NCI-H345 (cell line): ENCODE measurements around the gene NOTCH2.

Source experiments
- DNase-seq: peaks from one replicate; lab custom pipeline; 2025; lab: John Stamatoyannopoulos, UW

The NOTCH2 gene

GRCh38 chr1:119943216-119943615 lies 126.2 kb downstream of the NOTCH2 start:
- DNase-seq = no peak

- no peak for DNase-seq
Measured at GRCh38 chr1:119941392-119941791, 128.1 kb downstream of the NOTCH2 start.

- DNase-seq = no peak
Measured at GRCh38 chr1:119940697-119941096, 128.8 kb downstream of the NOTCH2 start.

GRCh38 chr1:119937198-119937597 lies 132.3 kb downstream of the NOTCH2 start:
- DNase-seq = no peak

- no peak for DNase-seq
Measured at GRCh38 chr1:119935915-119936314, 133.5 kb downstream of the NOTCH2 start.

- peak; percentile 20 for DNase-seq
Measured at GRCh38 chr1:119935373-119935772, 134.1 kb downstream of the NOTCH2 start.

GRCh38 chr1:119933397-119933796 lies 136.1 kb downstream of the NOTCH2 start:
- no peak for DNase-seq

GRCh38 chr1:119929643-119930315 lies 139.7 kb downstream of the NOTCH2 start:
- no peak for DNase-seq

GRCh38 chr1:119926553-119926952 lies 142.9 kb downstream of the NOTCH2 start:
- DNase-seq = no peak

GRCh38 chr1:119924948-119925898 lies 144.2 kb downstream of the NOTCH2 start:
- no peak for DNase-seq

- no peak for DNase-seq
Measured at GRCh38 chr1:119920104-119920968, 149.1 kb downstream of the NOTCH2 start.

GRCh38 chr1:119919241-119919640 lies 150.2 kb downstream of the NOTCH2 start:
- DNase-seq = no peak

- DNase-seq = no peak
Measured at GRCh38 chr1:119918301-119918700, 151.2 kb downstream of the NOTCH2 start.

GRCh38 chr1:119917304-119918055 lies 152.0 kb downstream of the NOTCH2 start:
- DNase-seq = no peak

- no peak for DNase-seq
Measured at GRCh38 chr1:119915517-119915916, 153.9 kb downstream of the NOTCH2 start.

GRCh38 chr1:119914071-119914470 lies 155.4 kb downstream of the NOTCH2 start:
- DNase-seq = no peak

GRCh38 chr1:119912963-119913362 lies 156.5 kb downstream of the NOTCH2 start:
- DNase-seq = no peak

GRCh38 chr1:119911775-119912174 lies 157.7 kb downstream of the NOTCH2 start:
- DNase-seq = no peak

- DNase-seq = no peak
Measured at GRCh38 chr1:119910618-119911017, 158.8 kb downstream of the NOTCH2 start.

GRCh38 chr1:119909890-119910596 lies 159.4 kb downstream of the NOTCH2 start:
- no peak for DNase-seq

- peak; percentile 39 for DNase-seq
Measured at GRCh38 chr1:119908661-119909060, 160.8 kb downstream of the NOTCH2 start.
